Measurements from ENCODE around the gene HDGFL1. TPM values are rescaled to one million over a fixed set of nuclear protein-coding genes. Genes with fewer than 3 reads are reported as not detected.

Gene HDGFL1
- total RNA-seq, 4 donors from 2014 or later = 0.40 TPM; not detected in 3

DNA sequence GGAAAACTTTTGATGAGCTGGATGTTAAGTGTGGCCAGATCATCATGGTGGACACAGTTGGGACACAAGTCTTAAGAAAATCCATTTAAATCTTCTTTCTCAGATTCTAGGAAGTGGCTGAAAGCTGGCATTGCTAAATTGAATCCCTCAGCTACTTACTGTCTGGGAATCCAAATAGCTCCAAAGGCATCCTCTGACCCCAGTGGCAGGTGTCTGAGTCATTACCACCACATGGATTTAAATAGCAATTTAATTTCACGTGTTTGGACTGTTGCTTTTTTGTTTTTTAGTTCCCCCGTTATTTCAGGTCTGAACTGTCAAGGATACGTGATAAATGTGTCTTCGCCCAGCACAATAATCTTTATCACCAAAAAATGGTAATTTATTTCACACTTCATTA, 33.2 kb upstream of the HDGFL1 start:
- H3K9me3 ChIP-seq = no peaks in the 10 kb centered on the region
- no peak for DNase-seq
- TF ChIP-seq, protein P1, sequence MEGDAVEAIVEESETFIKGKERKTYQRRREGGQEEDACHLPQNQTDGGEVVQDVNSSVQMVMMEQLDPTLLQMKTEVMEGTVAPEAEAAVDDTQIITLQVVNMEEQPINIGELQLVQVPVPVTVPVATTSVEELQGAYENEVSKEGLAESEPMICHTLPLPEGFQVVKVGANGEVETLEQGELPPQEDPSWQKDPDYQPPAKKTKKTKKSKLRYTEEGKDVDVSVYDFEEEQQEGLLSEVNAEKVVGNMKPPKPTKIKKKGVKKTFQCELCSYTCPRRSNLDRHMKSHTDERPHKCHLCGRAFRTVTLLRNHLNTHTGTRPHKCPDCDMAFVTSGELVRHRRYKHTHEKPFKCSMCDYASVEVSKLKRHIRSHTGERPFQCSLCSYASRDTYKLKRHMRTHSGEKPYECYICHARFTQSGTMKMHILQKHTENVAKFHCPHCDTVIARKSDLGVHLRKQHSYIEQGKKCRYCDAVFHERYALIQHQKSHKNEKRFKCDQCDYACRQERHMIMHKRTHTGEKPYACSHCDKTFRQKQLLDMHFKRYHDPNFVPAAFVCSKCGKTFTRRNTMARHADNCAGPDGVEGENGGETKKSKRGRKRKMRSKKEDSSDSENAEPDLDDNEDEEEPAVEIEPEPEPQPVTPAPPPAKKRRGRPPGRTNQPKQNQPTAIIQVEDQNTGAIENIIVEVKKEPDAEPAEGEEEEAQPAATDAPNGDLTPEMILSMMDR (IDR thresholded peaks at IDR 0.05) = no peak
- no peak for TF ChIP-seq POLR2A (IDR thresholded peaks at IDR 0.05)
- H3K27me3 ChIP-seq = no peaks in the 10 kb centered on the region
- no peak overlapping the region for H3K27ac ChIP-seq
- no peaks in the 10 kb centered on the region for H3K4me1 ChIP-seq
- H3K4me3 ChIP-seq (replicated peaks in 1 of 3) = no peak overlapping the region
- H3K36me3 ChIP-seq = no peaks in the 10 kb centered on the region
- WGBS, 2 donors = 97 to 99% methylated on average over 4 of the region's 4 CpGs
- intact Hi-C loops (cut with DNase I) = no loop called here

DNA sequence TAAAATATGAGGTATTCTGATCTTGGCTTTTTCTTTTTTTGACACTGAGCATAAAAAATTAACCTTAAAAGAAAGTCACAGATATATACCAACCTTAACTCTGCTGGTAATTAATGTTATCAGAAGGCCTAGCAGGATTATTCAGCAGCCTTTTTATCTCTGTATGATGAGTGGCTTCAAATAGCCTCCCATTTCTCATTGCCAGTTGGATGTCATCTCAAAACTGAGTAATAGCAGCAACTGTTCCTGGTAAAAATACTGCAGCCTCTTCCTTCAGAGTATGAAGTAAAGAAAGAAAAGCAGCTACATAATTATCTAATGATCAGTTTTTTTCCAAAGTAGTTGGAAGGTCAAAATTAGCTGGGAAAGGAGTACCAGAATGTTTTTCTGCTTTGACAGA, 24.9 kb upstream of the HDGFL1 start:
- H3K4me3 ChIP-seq (replicated peaks in 1 of 3) = no peak overlapping the region
- H3K9me3 ChIP-seq = no peaks in the 10 kb centered on the region
- H3K27me3 ChIP-seq = no peaks in the 10 kb centered on the region
- intact Hi-C loops (cut with DNase I) = no loop called here
- no peaks in the 10 kb centered on the region for H3K4me1 ChIP-seq
- no peak for DNase-seq
- TF ChIP-seq, protein P1 (IDR thresholded peaks at IDR 0.05) = no peak
- no peak for TF ChIP-seq POLR2A (IDR thresholded peaks at IDR 0.05)
- H3K36me3 ChIP-seq = no peaks in the 10 kb centered on the region
- H3K27ac ChIP-seq = no peak overlapping the region

DNA sequence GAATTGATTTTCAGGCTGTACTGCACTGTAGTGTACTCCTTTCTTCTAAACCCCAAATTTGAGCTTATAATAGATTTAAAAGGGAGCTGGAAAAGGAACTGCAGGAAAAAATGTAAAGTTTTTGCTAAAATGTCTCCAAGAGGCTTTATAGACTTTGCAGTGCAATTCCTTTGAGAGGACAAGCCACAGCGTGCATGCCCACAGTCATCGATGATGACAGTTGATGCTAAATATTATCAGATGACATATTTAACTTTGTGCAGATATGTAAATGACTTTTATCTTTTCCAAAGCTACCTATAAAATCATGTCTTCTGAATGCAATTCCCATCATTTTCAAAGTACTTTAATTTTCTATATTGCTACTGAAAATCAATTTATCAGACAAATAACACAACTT, 24.3 kb upstream of the HDGFL1 start:
- TF ChIP-seq, protein P1 (IDR thresholded peaks at IDR 0.05) = no peak
- no peaks in the 10 kb centered on the region for H3K36me3 ChIP-seq
- DNase-seq = no peak
- H3K4me3 ChIP-seq (replicated peaks in 1 of 3) = no peak overlapping the region
- H3K27me3 ChIP-seq = no peaks in the 10 kb centered on the region
- no peaks in the 10 kb centered on the region for H3K9me3 ChIP-seq
- no peak overlapping the region for H3K27ac ChIP-seq
- 90 to 93% methylated on average over 2 of the region's 2 CpGs for WGBS, 2 donors
- no peaks in the 10 kb centered on the region for H3K4me1 ChIP-seq
- intact Hi-C loops (cut with DNase I) = no loop called here

DNA sequence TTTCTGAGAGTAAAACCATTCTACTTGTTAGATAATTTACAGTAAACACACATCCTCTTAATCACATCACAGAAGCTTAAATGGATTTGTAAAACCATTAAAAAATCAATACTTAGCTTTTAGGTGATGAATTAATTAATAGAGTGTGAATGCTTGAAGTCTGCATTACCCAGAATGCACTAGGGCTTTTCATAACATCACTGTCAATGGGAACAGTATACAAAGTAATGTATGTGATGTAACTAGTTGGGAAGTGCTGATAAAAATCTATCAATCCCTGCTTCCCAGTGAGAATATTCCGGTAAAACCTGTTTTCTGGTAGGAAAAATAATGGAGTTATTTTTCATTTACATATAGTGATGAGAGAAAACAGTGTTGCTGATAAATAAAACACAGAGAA, 23.1 kb upstream of the HDGFL1 start:
- 98 to 100% methylated on average over 1 of the region's 1 CpG for WGBS, 2 donors
- no peaks in the 10 kb centered on the region for H3K27me3 ChIP-seq
- DNase-seq = no peak
- H3K9me3 ChIP-seq = no peaks in the 10 kb centered on the region
- no peaks in the 10 kb centered on the region for H3K36me3 ChIP-seq
- H3K27ac ChIP-seq = no peak overlapping the region
- intact Hi-C loops (cut with DNase I) = no loop called here
- no peak overlapping the region for H3K4me3 ChIP-seq (replicated peaks in 1 of 3)
- no peak for TF ChIP-seq POLR2A (IDR thresholded peaks at IDR 0.05)
- TF ChIP-seq, protein P1 (IDR thresholded peaks at IDR 0.05) = no peak
- H3K4me1 ChIP-seq = no peaks in the 10 kb centered on the region

DNA sequence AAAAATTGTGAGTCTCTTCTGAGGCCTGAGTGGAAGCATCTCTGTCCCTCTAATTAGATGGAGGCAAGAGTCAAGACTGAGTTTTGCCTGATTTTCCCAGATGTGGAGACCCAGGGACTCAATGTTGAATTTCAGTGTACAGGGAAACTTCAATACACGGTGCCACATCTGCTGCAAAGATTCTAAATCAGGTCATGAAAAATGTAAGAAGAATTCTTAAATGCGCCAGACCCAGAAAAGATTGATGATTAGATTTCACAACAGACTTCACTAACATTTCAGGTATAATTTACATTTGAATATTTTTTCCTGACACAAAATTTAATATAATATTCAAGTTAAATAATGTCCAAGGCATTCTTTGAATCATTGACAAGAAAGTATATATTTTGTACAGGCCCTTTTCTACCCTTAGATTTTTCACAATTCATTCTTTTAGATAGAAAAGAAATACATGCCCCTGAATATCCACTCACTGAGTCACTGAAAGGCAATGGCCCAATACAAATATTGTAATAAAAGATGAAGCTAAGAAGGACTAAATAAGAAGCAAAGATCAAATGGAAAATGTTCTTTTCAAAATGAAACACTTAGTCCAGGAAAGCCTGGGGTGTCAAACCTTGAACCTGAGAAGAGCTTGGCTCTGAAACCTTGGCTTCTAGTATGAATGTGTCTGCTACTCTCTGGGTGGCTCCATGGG, 18.2 kb upstream of the HDGFL1 start:
- H3K4me1 ChIP-seq = no peaks in the 10 kb centered on the region
- H3K9me3 ChIP-seq = no peaks in the 10 kb centered on the region
- H3K4me3 ChIP-seq (replicated peaks in 1 of 3) = no peak overlapping the region
- H3K27ac ChIP-seq = no peak overlapping the region
- TF ChIP-seq, protein P1 (IDR thresholded peaks at IDR 0.05) = no peak
- TF ChIP-seq POLR2A (IDR thresholded peaks at IDR 0.05) = no peak
- intact Hi-C loops (cut with DNase I) = no loop called here
- H3K36me3 ChIP-seq = no peaks in the 10 kb centered on the region
- WGBS, 2 donors = 89 to 90% methylated on average over 2 of the region's 2 CpGs
- H3K27me3 ChIP-seq = no peaks in the 10 kb centered on the region
- no peak for DNase-seq

Measured in thyroid gland (tissue), 4 donors.